Measurements from ENCODE around the gene LILRB1.
"Not testable (repeated sequence)": the region's sequence is repeated elsewhere in the genome, so short reads cannot be mapped to it uniquely, and the experiment has no call there.

The LILRB1 gene

GRCh38 chr19:54630262-54630661, at the start of gene LILRB1:
Gene LILRB1 (plus strand): TSS chr19:54630484. CDS start chr19:54631074, 590 bp downstream.
- DNase-seq (ENCODE audit: low read depth), result not testable (repeated sequence)

- DNase-seq (ENCODE audit: low read depth), result no peak
These were observed 43.9 kb upstream of the LILRB1 start for GRCh38 chr19:54586397-54586796.

- DNase-seq (ENCODE audit: low read depth), result no peak
These were observed 43.3 kb upstream of the LILRB1 start for GRCh38 chr19:54587026-54587425.

- DNase-seq (ENCODE audit: low read depth), result not testable (repeated sequence)
These were observed 36.8 kb upstream of the LILRB1 start, which contains the start of gene LILRA1 for GRCh38 chr19:54593445-54593844. Gene LILRA1 (plus strand): TSS chr19:54593632. CDS start chr19:54594245, 613 bp downstream.

GRCh38 chr19:54593931-54594626, 36.2 kb upstream of the LILRB1 start:
- DNase-seq (ENCODE audit: low read depth), result not testable (repeated sequence)

- DNase-seq (ENCODE audit: low read depth), result no peak
These were observed 35.5 kb upstream of the LILRB1 start for GRCh38 chr19:54594737-54595136.

GRCh38 chr19:54595680-54596436, 34.4 kb upstream of the LILRB1 start:
- not testable (repeated sequence) for DNase-seq (ENCODE audit: low read depth)

GRCh38 chr19:54600212-54600611, 30.1 kb upstream of the LILRB1 start:
- no peak for DNase-seq (ENCODE audit: low read depth)

GRCh38 chr19:54606230-54606629, 24.1 kb upstream of the LILRB1 start:
- DNase-seq (ENCODE audit: low read depth), result no peak

GRCh38 chr19:54606891-54607784, 23.1 kb upstream of the LILRB1 start:
- no peak for DNase-seq (ENCODE audit: low read depth)

- DNase-seq (ENCODE audit: low read depth), result no peak
These were observed 22.5 kb upstream of the LILRB1 start for GRCh38 chr19:54607785-54608150.

GRCh38 chr19:54608205-54608604, 22.1 kb upstream of the LILRB1 start:
- DNase-seq (ENCODE audit: low read depth), result no peak

- DNase-seq (ENCODE audit: low read depth), result no peak
These were observed 21.5 kb upstream of the LILRB1 start for GRCh38 chr19:54608792-54609191.

GRCh38 chr19:54609356-54609791, 20.9 kb upstream of the LILRB1 start:
- DNase-seq (ENCODE audit: low read depth), result no peak

- DNase-seq (ENCODE audit: low read depth), result no peak
These were observed 17.9 kb upstream of the LILRB1 start for GRCh38 chr19:54612428-54612827.

GRCh38 chr19:54614726-54615125, 15.6 kb upstream of the LILRB1 start:
- DNase-seq (ENCODE audit: low read depth), result no peak

GRCh38 chr19:54616057-54616456, 14.2 kb upstream of the LILRB1 start:
- no peak for DNase-seq (ENCODE audit: low read depth)

GRCh38 chr19:54616821-54617560, 13.3 kb upstream of the LILRB1 start:
- DNase-seq (ENCODE audit: low read depth), result no peak

GRCh38 chr19:54620464-54620863, 9.8 kb upstream of the LILRB1 start:
- no peak for DNase-seq (ENCODE audit: low read depth)

- no peak for DNase-seq (ENCODE audit: low read depth)
These were observed 7.9 kb upstream of the LILRB1 start for GRCh38 chr19:54622431-54622830.

- not testable (repeated sequence) for DNase-seq (ENCODE audit: low read depth)
These were observed 6.0 kb upstream of the LILRB1 start for GRCh38 chr19:54624234-54624633.
